ENCODE data around the gene OR2A14. TPM values are rescaled to one million over a fixed set of nuclear protein-coding genes. Genes with fewer than 3 reads are reported as not detected.
A peak's percentile ranks its signal among the peaks of the same experiment; 100 is the strongest.

OR2A14 gene
- total RNA-seq, 1 experiment from 2014 or later: not detected

DNA sequence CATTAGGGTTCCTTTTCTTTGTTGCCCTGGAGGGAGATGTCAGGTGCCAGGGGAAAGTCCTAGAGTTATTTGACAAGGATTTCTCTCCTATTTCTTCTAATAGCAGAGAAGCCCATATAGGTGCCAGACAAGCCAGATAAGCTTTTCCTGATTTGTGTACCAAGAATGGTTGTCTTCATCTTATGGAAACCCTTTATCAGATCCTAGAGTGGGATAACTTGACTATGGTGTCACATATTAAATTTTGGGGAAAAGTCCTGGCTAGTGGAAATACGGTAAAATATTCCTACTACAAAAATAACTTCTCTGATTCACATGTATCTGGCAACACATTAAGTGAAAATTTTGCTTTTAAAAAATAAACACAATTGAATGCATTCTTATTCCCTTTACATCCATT, 35.7 kb upstream of the OR2A14 start:
- Mint-ChIP-seq H3K9me3 (ENCODE audit: unreplicated experiment) (no peaks in the 10 kb centered on the region), H3K27me3 (ENCODE audit: insufficient read depth, unreplicated experiment) (no peaks in the 10 kb centered on the region), H3K4me3 (ENCODE audit: unreplicated experiment) (no peak overlapping the region), H3K36me3 (ENCODE audit: insufficient read depth, unreplicated experiment) (no peaks in the 10 kb centered on the region), H3K4me1 (ENCODE audit: insufficient read depth, unreplicated experiment) (no peaks in the 10 kb centered on the region), H3K27ac (ENCODE audit: low read depth, unreplicated experiment) (no peak overlapping the region)
- no TSS peak for BruUV-seq (replicated peaks)
- CTCF ChIA-PET: no interaction called here
- POLR2A ChIA-PET: interaction anchor here (0.7 kb wide), 1 partner anchor 29 kb away, joined by 4 read pairs; no protein-coding TSS in a partner anchor
- TF ChIP-seq, protein P1, sequence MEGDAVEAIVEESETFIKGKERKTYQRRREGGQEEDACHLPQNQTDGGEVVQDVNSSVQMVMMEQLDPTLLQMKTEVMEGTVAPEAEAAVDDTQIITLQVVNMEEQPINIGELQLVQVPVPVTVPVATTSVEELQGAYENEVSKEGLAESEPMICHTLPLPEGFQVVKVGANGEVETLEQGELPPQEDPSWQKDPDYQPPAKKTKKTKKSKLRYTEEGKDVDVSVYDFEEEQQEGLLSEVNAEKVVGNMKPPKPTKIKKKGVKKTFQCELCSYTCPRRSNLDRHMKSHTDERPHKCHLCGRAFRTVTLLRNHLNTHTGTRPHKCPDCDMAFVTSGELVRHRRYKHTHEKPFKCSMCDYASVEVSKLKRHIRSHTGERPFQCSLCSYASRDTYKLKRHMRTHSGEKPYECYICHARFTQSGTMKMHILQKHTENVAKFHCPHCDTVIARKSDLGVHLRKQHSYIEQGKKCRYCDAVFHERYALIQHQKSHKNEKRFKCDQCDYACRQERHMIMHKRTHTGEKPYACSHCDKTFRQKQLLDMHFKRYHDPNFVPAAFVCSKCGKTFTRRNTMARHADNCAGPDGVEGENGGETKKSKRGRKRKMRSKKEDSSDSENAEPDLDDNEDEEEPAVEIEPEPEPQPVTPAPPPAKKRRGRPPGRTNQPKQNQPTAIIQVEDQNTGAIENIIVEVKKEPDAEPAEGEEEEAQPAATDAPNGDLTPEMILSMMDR (IDR thresholded peaks at IDR 0.05; ENCODE audit: unreplicated experiment): no peak
- peak; percentile 6 for DNase-seq (ENCODE audit: unreplicated experiment)
- intact Hi-C loops (cut with micrococcal nuclease): no loop called here

GRCh38 chr7:144090667-144091066, 32.3 kb upstream of the OR2A14 start:
- no peak overlapping the region for H3K27ac Mint-ChIP-seq (ENCODE audit: low read depth, unreplicated experiment)
- H3K9me3 Mint-ChIP-seq (ENCODE audit: unreplicated experiment): no peaks in the 10 kb centered on the region
- TF ChIP-seq, protein P1 (IDR thresholded peaks at IDR 0.05; ENCODE audit: unreplicated experiment): no peak
- no peak for DNase-seq (ENCODE audit: unreplicated experiment)
- no peaks in the 10 kb centered on the region for H3K36me3 Mint-ChIP-seq (ENCODE audit: insufficient read depth, unreplicated experiment)
- ChIA-PET POLR2A (no interaction called here), CTCF (no interaction called here)
- H3K27me3 Mint-ChIP-seq (ENCODE audit: insufficient read depth, unreplicated experiment): no peaks in the 10 kb centered on the region
- H3K4me1 Mint-ChIP-seq (ENCODE audit: insufficient read depth, unreplicated experiment): no peaks in the 10 kb centered on the region
- no peak overlapping the region for H3K4me3 Mint-ChIP-seq (ENCODE audit: unreplicated experiment)
- no TSS peak for BruUV-seq (replicated peaks)
- intact Hi-C loops (cut with micrococcal nuclease): no loop called here

DNA sequence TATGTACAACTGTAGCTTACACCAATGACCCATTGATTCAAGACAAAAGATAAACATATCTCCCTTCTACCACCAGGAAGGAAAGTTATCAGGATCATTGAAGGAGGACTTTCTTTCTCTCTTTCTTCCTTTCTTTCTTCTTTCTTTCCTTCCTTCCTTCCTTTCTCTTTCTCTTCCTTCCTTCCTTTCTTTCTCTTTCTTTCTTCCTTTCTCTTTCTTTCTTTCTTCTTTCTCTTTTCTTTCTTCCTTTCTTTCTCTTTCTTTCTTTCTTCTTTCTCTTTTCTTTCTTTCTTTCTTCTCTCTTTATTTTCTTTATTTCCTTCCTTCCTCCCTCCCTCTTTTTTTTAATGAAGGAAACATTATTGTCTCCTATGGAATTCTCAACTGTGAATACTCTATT, 24.2 kb upstream of the OR2A14 start:
- ChIA-PET POLR2A (no interaction called here), CTCF (no interaction called here)
- no peak for DNase-seq (ENCODE audit: unreplicated experiment)
- H3K4me1 Mint-ChIP-seq (ENCODE audit: insufficient read depth, unreplicated experiment): no peaks in the 10 kb centered on the region
- H3K4me3 Mint-ChIP-seq (ENCODE audit: unreplicated experiment): no peak overlapping the region
- no TSS peak for BruUV-seq (replicated peaks)
- intact Hi-C loops (cut with micrococcal nuclease): no loop called here
- no peak overlapping the region for H3K27ac Mint-ChIP-seq (ENCODE audit: low read depth, unreplicated experiment)
- peaks cover 53% of the 10 kb centered on the region for H3K27me3 Mint-ChIP-seq (ENCODE audit: insufficient read depth, unreplicated experiment)
- peaks cover 7% of the 10 kb centered on the region for H3K9me3 Mint-ChIP-seq (ENCODE audit: unreplicated experiment)
- TF ChIP-seq, protein P1 (IDR thresholded peaks at IDR 0.05; ENCODE audit: unreplicated experiment): no peak
- no peaks in the 10 kb centered on the region for H3K36me3 Mint-ChIP-seq (ENCODE audit: insufficient read depth, unreplicated experiment)

DNA sequence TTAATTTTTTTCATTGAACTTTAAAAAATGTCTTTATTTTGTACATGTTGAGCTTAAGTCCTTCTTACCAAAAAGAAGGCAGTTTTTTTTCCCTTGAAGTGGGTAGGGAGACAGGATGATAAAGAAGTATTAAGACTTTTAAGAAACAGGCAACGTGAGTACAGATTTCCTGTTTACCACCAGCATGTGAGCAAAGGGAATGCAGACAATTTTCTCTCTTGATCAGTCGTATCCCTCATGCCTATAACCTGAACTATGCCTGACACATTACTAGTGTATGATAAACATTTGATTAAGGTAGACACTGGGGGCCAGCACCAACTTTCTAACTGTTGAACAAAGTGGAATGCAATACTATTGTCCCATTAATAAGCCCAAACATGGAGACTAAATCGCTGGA, 22.4 kb upstream of the OR2A14 start:
- no peak for DNase-seq (ENCODE audit: unreplicated experiment)
- Mint-ChIP-seq H3K4me3 (ENCODE audit: unreplicated experiment) (no peak overlapping the region), H3K4me1 (ENCODE audit: insufficient read depth, unreplicated experiment) (no peaks in the 10 kb centered on the region), H3K27me3 (ENCODE audit: insufficient read depth, unreplicated experiment) (peaks cover 65% of the 10 kb centered on the region), H3K9me3 (ENCODE audit: unreplicated experiment) (peaks cover 7% of the 10 kb centered on the region), H3K36me3 (ENCODE audit: insufficient read depth, unreplicated experiment) (no peaks in the 10 kb centered on the region), H3K27ac (ENCODE audit: low read depth, unreplicated experiment) (no peak overlapping the region)
- TF ChIP-seq, protein P1 (IDR thresholded peaks at IDR 0.05; ENCODE audit: unreplicated experiment): no peak
- intact Hi-C loops (cut with micrococcal nuclease): no loop called here
- ChIA-PET CTCF (interaction anchor here (0.6 kb wide), 2 partner anchors 8 to 1469 kb away, joined by 3 read pairs; no protein-coding TSS in a partner anchor), POLR2A (interaction anchor here (0.6 kb wide), 1 partner anchor 11 kb away, joined by 3 read pairs; no protein-coding TSS in a partner anchor)
- no TSS peak for BruUV-seq (replicated peaks)
